Keratinocyte (primary cell): Measurements from ENCODE around the gene CCDC12. TPM values are rescaled to one million over a fixed set of nuclear protein-coding genes. Genes with fewer than 3 reads are reported as not detected.

ENCODE experiments used
- DNase-seq: peaks from one replicate; pipeline ENCODE4 v3.0.0-alpha.2; 2011; ENCODE audit warnings: low read depth, missing footprints, low spot score
- FAIRE-seq: peaks from 2 replicates; lab custom pipeline; 2011; peaks lifted over from hg19 to GRCh38; lab: Jason Lieb, UNC
- H2AFZ ChIP-seq: 2 replicates; pipeline ENCODE4 v1.6.0; 2012; ENCODE audit warnings: low read length, control low read depth, inconsistent platforms; ENCODE audit not compliant: control insufficient read depth
- H3K27ac ChIP-seq: 2 replicates; pipeline ENCODE4 v1.5.1; 2011; ENCODE audit warnings: low read length; ENCODE audit not compliant: control insufficient read depth, insufficient read depth
- H3K27me3 ChIP-seq: 3 replicates; pipeline ENCODE4 v1.6.0; 2011; ENCODE audit warnings: low read length; ENCODE audit not compliant: control insufficient read depth, insufficient read depth; ENCODE audit errors: extremely low read depth
- H3K36me3 ChIP-seq, 2 experiments: 2 replicates in 1 of 2; 3 replicates in 1 of 2; pipeline ENCODE4 v1.5.1; 2011; ENCODE audit warnings: low read length in 2 of 2, mild to moderate bottlenecking in 1 of 2; ENCODE audit not compliant: control insufficient read depth in 2 of 2, insufficient read depth in 2 of 2; ENCODE audit errors: extremely low read depth in 1 of 2
- H3K4me1 ChIP-seq: 3 replicates; pipeline ENCODE4 v1.5.1; 2011; ENCODE audit warnings: low read length; ENCODE audit not compliant: control insufficient read depth, insufficient read depth; ENCODE audit errors: extremely low read depth
- H3K4me2 ChIP-seq: 3 replicates; pipeline ENCODE4 v1.6.0; 2011; ENCODE audit warnings: low read depth, low read length; ENCODE audit not compliant: control insufficient read depth, insufficient read depth; ENCODE audit errors: extremely low read depth
- H3K4me3 ChIP-seq, 3 experiments: fragments of 200-600 bp in 1 of 3; sonication (generic) in 1 of 3; 2 replicates in 2 of 3; 3 replicates in 1 of 3; pipeline ENCODE4 v1.5.1; 2011 to 2016; ENCODE audit warnings: low read length in 3 of 3, mild to moderate bottlenecking in 3 of 3, control low read depth in 2 of 3, inconsistent platforms in 1 of 3, low read depth in 1 of 3, mixed read lengths in 1 of 3, mixed run types in 1 of 3, moderate library complexity in 1 of 3; ENCODE audit not compliant: control insufficient read depth in 2 of 3, insufficient read depth in 2 of 3; ENCODE audit errors: extremely low read depth in 1 of 3
- H3K79me2 ChIP-seq: 2 replicates; pipeline ENCODE4 v1.6.0; 2012; ENCODE audit warnings: low read length; ENCODE audit not compliant: control insufficient read depth, insufficient read depth
- H3K9ac ChIP-seq: 3 replicates; pipeline ENCODE4 v1.6.0; 2011; ENCODE audit warnings: low read length; ENCODE audit not compliant: control insufficient read depth, insufficient read depth; ENCODE audit errors: extremely low read depth
- H3K9me1 ChIP-seq: 3 replicates; pipeline ENCODE4 v1.6.0; 2011; ENCODE audit warnings: low read length; ENCODE audit not compliant: control insufficient read depth, insufficient read depth; ENCODE audit errors: extremely low read depth
- H3K9me3 ChIP-seq: 2 replicates; pipeline ENCODE4 v1.5.1; 2012; ENCODE audit warnings: low read depth, low read length; ENCODE audit not compliant: control insufficient read depth
- H4K20me1 ChIP-seq: 3 replicates; pipeline ENCODE4 v1.6.0; 2011; ENCODE audit warnings: low read length; ENCODE audit not compliant: control insufficient read depth, insufficient read depth; ENCODE audit errors: extremely low read depth
- EZH2 ChIP-seq: IDR thresholded peaks from one replicate; pipeline ENCODE4 v1.6.1; 2012; ENCODE audit warnings: inconsistent platforms, mild to moderate bottlenecking, low read length, moderate library complexity
- dilution Hi-C: fragments of 300-500 bp; cut with MboI; formaldehyde crosslinking; loops from one replicate; pipeline ENCODE4 v1.7.0; 2020; ENCODE audit warnings: low sequenced_read_pairs; ENCODE audit not compliant: extremely low pct_ligation_motif_present
- polyA plus RNA-seq, 5 experiments: library from polyadenylated mRNA; depleted of rRNA in 3 of 5; stranded (reverse) in 3 of 5; stranded (forward) in 1 of 5; unstranded in 1 of 5; fragments of >200 nt; gene quantifications; 1 replicate in 1 of 5; 2 replicates in 3 of 5; 3 replicates in 1 of 5; pipeline versions ENCODE4 v1.2.1 to v1.2.3, GENCODE V29; 2011 to 2012; ENCODE audit warnings: missing spikeins in 2 of 5, low read depth in 1 of 5, low replicate concordance in 1 of 5
- TF ChIP-seq, protein P1 (sequence below), 3 experiments: IDR thresholded peaks in 1 of 3; conservative IDR thresholded peaks in 1 of 3; optimal IDR thresholded peaks in 1 of 3; 2 replicates in 2 of 3; 3 replicates in 1 of 3; pipeline versions ENCODE3 to v1.5.1; 2011; ENCODE audit warnings: low read length in 3 of 3, mild to moderate bottlenecking in 3 of 3, moderate library complexity in 2 of 3, control low read depth in 1 of 3, inconsistent platforms in 1 of 3; ENCODE audit not compliant: insufficient read depth in 2 of 3; ENCODE audit errors: extremely low read depth in 1 of 3

Gene CCDC12
- polyA plus RNA-seq, 1 donor (not counting 4 experiments of a cell fraction or from before 2014, with no cell fraction given), result 27.5 TPM

DNA sequence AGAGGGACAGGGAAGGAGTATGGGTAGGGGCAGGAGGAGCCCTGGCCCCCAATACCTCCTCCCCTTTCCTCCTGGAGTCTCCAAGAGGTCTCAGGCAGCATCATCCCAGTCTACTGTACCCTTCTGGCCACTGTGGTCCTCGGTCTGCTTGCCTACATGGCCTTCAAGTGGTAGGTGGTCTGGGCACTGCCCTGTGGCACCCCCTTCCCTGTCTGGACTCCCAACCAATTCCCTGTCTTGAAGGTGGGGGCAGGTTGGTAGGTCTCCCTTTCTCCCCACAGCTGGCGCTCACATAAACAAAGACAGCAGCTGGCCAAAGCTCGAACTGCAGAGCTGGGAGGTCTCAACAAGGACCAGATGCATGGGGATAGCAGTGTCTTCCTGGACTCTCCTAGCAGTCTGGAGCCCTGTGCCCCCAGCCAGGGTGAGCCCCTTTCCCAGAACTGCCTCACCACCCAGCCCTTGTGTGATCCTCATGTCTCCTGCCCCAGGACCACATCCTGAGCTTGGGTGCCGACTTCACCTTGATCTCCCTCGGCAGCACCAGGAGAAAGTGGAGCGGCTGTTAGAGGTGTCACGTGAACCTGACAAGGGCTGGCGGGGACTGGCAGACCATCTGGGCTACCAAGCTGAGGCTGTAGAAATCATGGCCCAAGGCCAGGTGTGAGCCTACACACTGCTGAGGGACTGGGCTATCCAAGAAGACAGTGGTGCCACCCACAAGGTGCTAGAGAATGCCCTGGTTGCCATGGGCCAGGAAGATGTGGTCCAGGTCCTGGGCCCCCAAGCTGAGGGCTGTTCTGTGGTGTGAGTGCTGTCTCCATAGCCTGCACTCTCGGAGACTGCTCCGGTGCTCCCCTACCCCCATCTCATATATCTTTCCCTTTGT, 36.0 kb upstream of the CCDC12 start:
- dilution Hi-C loops, result no loop called here
- peaks cover under 1% of the 10 kb centered on the region for H4K20me1 ChIP-seq
- FAIRE-seq, result no peak
- peaks cover 3% of the 10 kb centered on the region for H3K9me1 ChIP-seq
- no peaks in the 10 kb centered on the region for H3K9me3 ChIP-seq
- no peak for DNase-seq
- H3K27ac ChIP-seq, result no peak overlapping the region
- H2AFZ ChIP-seq, result no peak overlapping the region
- no peaks in the 10 kb centered on the region for H3K27me3 ChIP-seq
- no peak overlapping the region for H3K9ac ChIP-seq
- H3K36me3 ChIP-seq, result peaks cover 10 to 20% of the 10 kb centered on the region in 2 experiments
- no peak overlapping the region for H3K4me2 ChIP-seq
- no peaks in the 10 kb centered on the region for H3K79me2 ChIP-seq
- peaks cover 11% of the 10 kb centered on the region for H3K4me1 ChIP-seq
- no peak overlapping the region for H3K4me3 ChIP-seq
- TF ChIP-seq, protein P1, sequence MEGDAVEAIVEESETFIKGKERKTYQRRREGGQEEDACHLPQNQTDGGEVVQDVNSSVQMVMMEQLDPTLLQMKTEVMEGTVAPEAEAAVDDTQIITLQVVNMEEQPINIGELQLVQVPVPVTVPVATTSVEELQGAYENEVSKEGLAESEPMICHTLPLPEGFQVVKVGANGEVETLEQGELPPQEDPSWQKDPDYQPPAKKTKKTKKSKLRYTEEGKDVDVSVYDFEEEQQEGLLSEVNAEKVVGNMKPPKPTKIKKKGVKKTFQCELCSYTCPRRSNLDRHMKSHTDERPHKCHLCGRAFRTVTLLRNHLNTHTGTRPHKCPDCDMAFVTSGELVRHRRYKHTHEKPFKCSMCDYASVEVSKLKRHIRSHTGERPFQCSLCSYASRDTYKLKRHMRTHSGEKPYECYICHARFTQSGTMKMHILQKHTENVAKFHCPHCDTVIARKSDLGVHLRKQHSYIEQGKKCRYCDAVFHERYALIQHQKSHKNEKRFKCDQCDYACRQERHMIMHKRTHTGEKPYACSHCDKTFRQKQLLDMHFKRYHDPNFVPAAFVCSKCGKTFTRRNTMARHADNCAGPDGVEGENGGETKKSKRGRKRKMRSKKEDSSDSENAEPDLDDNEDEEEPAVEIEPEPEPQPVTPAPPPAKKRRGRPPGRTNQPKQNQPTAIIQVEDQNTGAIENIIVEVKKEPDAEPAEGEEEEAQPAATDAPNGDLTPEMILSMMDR (optimal IDR thresholded peaks at IDR 0.05 in 1 of 3, IDR thresholded peaks at IDR 0.05 in 1 of 3, conservative IDR thresholded peaks at IDR 0.05 in 1 of 3; ENCODE audit: extremely low read depth in 1 of 3, insufficient read depth in 2 of 3, low read length in 3 of 3), result no peak
- no peak for TF ChIP-seq EZH2

DNA sequence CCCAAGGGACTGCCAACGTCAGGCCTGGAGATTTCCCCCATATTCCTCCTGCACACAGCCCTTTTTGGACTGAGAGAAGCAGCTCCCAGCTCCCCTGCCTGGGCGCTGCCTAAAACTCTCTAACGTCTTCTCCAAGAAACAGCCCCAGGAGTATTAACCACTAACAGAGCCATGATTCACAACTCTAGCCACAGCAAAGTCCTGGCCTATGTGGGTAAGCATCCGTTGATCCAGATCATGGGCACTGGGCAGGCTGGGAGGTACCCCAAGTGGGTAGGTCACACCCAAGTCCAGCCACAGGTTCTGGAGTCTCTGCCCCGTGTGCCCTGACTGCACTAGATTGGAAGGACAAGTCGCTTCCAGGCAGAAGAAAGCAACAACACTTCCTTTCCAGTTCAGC, 34.8 kb upstream of the CCDC12 start:
- Histone ChIP-seq H3K9ac (no peak overlapping the region), H3K36me3 (peaks cover 7 to 25% of the 10 kb centered on the region in 2 experiments), H3K9me1 (peaks cover 3% of the 10 kb centered on the region), H3K4me1 (peaks cover 4% of the 10 kb centered on the region), H3K27me3 (no peaks in the 10 kb centered on the region), H3K4me3 (no peak overlapping the region), H4K20me1 (no peaks in the 10 kb centered on the region), H3K9me3 (no peaks in the 10 kb centered on the region), H3K4me2 (no peak overlapping the region), H3K27ac (no peak overlapping the region), H3K79me2 (no peaks in the 10 kb centered on the region), H2AFZ (no peak overlapping the region)
- DNase-seq (no peak), FAIRE-seq (no peak)
- dilution Hi-C loops, result no loop called here
- TF ChIP-seq EZH2, result no peak
- TF ChIP-seq, protein P1 (optimal IDR thresholded peaks at IDR 0.05 in 1 of 3, IDR thresholded peaks at IDR 0.05 in 1 of 3, conservative IDR thresholded peaks at IDR 0.05 in 1 of 3; ENCODE audit: extremely low read depth in 1 of 3, insufficient read depth in 2 of 3, low read length in 3 of 3), result no peak
